Measurements from ENCODE around the gene FAM222A.
A peak's percentile ranks its signal among the peaks of the same experiment; 100 is the strongest.

The FAM222A gene

GRCh38 chr12:109762071-109762672 is 48.5 kb downstream of the FAM222A start:
- DNase-seq: no peak

GRCh38 chr12:109762673-109763191 is 49.1 kb downstream of the FAM222A start:
- no peak for DNase-seq

DNA sequence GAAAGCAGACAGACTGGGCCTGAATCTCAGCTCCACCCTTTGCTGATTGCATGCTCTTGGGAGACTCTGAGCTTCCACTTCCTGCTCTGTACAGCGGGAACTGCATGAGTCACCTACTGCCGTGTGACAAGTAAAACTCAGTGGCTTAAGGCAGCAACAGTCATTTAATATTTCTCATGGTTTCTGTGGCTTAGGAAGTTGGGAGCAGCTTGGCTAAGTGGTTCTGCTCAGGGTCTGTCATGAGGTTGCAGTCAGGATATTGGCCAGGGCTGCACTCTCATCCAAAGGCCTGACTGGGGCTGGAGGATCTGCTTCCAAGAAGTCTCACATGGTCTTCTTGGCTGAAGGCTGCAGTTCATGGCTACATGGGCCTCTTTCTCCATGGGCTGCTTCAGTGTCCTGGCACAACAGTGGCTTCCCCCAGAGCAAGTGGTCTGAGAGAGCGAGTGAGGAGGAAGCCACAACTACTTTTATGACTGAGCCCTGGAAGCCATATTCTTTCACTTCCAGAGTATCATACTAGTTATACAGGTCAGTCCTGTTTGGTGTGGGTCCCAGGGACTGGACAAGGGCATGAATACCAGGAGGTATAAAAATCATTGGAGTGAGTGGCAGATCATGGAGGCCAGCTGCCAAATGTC is 49.7 kb downstream of the FAM222A start:
- DNase-seq: no peak

GRCh38 chr12:109764123-109764522 is 50.5 kb downstream of the FAM222A start:
- DNase-seq: no peak

- DNase-seq: no peak
Observed at GRCh38 chr12:109764776-109765445, 51.3 kb downstream of the FAM222A start.

- no peak for DNase-seq
Observed at GRCh38 chr12:109765446-109765810, 51.8 kb downstream of the FAM222A start.

DNA sequence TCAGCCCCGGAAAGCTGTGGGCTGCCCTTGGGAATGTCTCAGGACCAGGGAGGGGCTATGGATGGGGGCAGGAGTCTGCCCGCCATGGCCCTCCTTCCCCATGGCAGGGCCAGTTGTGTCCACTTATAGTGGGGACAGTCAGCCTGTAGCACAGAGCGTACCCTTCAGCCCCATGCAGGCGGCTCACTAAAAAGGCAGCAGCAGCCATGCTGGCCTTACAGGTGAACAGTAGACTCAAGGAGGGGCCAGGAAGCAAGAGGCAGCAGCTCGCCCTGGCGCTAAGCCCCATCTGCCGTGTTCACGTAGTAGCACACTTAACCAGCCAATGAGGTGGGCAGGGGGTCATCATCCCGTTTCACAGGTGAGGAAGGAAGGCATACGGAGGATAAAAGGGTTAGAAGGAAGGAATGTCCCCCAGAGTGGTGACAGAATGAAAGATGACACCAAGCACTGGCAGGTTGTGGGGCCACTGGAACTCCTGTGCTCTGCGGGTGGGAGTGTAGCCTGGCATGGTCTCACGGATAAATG is 52.7 kb downstream of the FAM222A start:
- DNase-seq: no peak

- no peak for DNase-seq
Observed at GRCh38 chr12:109767456-109767855, 53.8 kb downstream of the FAM222A start.

DNA sequence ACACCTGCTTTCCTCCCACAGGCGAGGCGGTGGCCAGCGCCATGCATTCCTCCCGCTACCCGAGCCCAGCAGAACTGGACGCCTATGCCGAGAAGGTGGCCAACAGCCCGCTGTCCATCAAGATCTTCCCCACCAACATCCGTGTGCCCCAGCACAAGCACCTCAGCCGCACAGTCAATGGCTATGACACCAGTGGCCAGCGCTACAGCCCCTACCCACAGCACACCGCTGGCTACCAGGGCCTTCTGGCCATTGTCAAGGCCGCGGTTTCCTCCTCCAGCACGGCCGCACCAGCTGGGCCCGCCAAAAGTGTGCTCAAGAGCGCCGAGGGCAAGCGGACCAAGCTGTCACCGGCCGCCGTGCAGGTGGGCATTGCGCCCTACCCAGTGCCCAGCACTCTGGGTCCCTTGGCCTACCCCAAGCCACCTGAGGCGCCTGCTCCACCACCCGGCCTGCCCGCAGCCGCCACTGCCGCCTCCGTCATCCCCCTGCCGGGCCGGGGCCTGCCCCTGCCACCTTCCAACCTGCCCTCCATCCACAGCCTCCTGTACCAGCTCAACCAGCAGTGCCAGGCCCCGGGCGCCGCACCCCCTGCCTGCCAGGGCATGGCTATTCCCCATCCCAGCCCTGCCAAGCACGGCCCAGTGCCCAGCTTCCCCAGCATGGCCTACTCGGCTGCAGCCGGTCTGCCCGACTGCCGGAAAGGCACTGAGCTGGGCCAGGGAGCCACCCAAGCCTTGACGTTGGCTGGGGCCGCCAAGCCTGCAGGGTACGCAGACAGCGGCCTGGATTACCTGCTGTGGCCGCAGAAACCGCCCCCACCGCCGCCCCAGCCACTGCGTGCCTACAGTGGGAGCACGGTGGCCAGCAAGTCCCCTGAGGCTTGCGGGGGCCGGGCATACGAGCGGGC is 54.6 kb downstream of the FAM222A start:
- no peak for DNase-seq

- DNase-seq: no peak
Observed at GRCh38 chr12:109768901-109769670, 55.5 kb downstream of the FAM222A start.

- no peak for DNase-seq
Observed at GRCh38 chr12:109770104-109770860, 56.7 kb downstream of the FAM222A start.

DNA sequence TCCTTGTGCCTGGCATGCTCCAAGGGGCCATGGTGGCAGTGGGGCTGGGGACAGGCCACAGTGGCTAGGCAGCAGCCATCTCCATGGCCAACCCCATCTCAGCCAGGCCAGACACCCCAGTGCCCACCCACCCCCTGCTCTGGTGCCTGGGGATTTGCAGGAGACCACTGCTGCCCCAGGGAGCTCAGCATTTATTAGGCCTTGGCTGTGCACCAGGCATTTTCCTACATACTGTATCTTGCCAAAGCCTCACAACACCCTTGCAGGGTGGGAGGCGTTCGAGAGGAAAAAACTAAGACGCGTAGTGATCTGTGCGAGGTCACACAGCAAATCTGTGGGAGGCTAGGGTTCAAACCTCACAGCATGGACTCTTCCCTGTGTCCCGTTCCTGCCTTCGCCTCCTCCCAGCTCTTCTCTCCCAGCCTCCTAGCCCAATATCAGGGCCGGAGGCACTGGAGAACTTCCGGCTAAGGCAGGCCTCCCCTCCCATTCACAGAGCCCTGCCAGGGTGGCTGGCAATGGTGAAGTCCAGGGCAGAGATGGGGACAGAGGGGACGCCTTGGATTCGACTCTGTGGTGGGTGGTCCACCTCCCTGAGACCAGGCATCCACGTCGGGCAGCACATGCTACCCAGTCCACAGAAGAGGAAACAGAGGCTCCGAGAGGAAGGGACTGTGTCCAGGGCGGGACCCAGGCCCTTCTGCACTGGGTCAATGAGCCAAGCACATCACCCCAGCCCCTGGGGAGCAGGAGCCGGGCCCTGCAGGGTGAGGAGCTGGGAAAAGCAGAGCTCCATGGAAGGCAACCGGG is 57.4 kb downstream of the FAM222A start:
- DNase-seq: no peak

DNA sequence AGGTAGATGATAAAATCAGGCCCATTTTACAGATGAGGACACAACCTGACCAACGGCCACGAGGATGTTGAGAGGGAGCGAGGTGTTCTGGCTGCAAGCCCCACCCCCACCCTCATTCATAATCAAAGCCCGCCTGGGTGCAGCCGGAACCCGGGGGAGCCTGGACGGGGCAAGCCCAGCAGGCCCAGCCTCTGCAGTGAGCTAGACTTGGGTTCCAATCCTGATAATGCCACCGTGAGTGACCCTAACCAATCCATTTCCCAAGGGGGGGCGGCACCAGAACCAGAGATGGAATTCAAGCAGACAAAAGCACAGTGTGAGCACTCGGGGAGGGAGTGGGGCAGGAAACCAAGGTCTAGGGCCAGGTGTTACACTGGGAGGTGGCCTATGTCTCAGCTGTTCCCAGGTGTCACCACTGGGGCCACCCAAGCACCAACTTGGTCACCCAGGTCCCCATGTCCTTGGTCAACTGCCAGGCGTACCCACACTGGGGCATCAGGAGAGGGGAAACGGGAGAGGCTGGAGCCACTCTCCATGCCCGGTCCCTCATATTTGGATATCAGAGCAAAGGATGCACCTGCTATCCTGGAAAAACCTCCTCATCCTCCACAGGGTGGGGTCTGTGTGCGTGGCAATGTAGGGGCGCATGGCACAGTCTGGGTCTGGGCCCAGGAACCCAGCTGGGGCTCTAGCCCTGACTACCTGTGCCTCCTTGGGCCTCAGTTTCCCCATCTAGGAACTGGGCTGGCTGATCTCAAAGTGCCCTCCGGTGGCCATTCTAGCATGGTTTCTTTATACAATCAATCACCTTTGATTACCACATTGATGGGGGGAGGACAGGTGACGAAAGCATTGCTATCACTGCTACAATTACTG is 58.4 kb downstream of the FAM222A start:
- no peak for DNase-seq

DNA sequence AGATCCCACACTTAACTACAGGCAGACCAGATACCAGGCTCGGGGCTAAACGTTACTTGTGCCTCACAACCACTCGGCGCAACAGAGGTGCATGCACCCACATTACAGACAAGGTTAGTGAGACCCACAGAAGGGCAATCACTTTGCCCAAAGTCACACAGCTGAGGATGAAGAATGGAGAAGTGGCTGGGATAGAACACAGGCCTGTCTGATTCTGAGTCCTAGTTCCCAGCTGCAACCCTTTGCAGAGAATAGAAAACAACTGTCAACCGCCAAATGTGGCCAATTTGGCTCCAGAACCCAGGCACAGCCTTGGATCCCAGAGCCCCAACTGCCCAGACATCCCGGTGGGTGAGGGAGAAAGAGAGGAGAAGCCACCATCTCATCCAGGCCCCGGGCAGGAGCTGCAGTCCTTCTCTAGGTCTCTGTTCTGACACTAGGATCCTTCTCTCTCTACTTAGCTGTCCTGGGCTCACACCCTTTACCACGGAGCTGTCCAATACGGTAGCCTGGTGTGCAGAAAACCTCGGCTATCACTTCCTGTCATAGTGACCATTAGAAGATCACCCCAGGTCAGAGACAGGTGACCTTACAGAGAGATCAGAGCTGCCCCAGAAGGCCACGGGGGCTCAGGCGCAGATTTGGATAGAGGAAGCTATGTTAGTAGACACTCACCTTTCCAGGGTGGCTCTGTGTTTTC is 59.1 kb downstream of the FAM222A start:
- no peak for DNase-seq

DNA sequence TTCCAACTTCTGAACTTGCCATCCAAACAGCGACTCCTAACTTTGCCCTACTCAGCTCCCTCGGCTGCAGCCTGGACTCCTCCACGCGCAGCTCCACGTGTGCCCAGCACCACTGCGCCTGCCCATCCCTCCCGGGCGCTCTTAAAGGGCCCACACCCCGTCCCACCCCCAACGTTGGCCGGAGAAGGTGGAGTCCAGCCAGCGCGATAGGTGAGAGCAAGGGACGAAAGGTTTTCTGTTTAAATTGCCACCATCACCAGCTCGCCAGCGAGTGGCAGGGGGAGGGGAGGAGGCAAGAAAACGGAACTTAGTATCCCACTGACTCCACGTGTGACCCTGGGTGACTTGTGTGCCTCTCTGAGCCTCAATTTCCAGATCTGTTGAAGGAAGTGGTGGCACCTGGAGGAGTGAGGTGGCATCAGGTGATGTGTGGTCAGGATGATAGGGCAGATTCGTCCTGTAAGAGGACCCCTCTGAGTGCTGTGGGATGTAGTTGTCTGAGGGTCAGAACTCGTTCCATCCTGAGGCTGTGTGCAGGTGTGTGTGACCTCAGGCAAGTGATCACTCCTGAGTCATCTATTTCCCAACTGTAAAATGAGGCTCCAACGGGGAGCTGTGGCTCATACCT is 59.9 kb downstream of the FAM222A start:
- no peak for DNase-seq

DNA sequence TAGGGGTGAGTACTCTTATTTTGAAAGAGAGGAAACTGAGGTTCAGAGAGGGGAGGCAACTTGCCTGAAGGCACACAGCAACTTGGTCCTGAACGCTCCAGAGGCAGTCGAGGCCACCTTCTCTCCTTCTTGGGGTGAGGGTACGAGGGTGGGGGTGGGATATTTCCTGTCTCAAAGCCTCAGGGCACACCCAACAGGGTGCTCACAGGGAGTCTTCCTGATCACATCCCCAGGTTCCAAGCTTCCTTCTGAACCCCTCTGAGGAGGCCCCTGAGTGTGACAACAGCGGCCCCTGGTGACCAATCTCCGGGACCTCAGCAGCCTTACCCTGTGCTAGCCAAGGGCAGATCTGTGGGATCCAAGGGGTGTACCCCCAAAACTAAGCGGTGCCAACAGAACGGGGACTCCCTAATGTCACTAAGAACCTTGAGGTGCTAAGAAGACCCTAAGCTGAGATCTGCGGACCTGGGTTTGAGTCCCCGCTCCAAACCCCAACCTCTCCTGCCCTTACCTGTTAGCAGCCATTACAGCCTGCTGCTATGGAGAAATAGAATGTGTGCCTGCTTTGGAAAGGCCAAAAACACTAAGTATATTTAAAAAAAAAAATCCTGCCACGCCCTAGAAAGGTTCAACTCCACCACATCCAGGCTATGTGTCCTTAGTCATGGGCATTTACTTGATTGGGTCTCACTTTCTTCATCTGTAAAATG is 61.7 kb downstream of the FAM222A start:
- peak; percentile 66 for DNase-seq

DNA sequence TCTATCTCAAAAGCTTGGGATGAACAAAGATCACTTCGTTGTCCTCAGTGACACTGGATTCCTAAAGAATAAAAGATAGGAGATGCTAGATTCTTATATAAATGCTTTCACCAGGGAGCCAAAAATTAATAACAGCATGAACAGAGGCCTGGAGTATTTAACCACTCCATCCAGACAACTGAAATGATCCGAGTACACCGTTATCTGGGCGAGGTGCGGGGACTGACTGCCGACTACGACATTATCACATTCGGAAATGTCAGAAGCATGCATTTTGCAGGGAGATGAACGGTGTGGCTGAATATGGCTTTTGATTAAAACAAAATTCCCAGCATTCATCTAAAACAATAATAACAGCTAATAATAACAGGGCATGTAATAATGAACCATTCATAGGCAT is 63.0 kb downstream of the FAM222A start:
- DNase-seq: no peak

DNA sequence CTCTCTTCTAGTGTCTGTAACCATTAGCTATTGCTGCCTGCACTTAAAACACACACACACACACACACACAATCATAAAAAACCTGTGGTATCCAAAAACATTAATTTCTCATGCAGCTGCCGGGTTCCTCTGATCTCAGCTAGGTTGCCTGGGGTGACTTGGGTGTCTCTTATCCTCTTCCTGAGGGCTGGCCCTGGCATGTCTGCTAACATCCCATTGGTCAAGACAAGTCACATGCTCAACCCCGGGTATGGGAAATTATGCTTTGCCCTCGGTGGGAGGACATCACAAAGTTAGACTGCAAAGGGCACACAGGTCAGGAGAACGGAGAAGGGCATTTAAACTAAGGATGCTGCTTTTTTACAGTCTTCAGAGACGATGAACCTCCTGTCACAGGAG is 63.9 kb downstream of the FAM222A start:
- no peak for DNase-seq
